GM12878 (cell line): ENCODE results near the gene MTRR. TPM values are rescaled to one million over a fixed set of nuclear protein-coding genes. Genes with fewer than 3 reads are reported as not detected.
A peak's percentile ranks its signal among the peaks of the same experiment; 100 is the strongest.

ENCODE experiments used
- CHD2 ChIP-seq: IDR thresholded peaks from 2 replicates; pipeline ENCODE4 v1.6.1; 2011; ENCODE audit warnings: low read depth, low read length, improper control_type of control experiment, borderline replicate concordance
- EP300 ChIP-seq, 2 experiments: fragments of 150-350 bp in 1 of 2; IDR thresholded peaks; 2 replicates each; pipeline ENCODE4 v1.6.1; 2011 to 2012; ENCODE audit warnings: low read depth in 2 of 2, low read length in 2 of 2, borderline replicate concordance in 1 of 2, improper control_type of control experiment in 1 of 2, inconsistent platforms in 1 of 2; ENCODE audit not compliant: control insufficient read depth in 1 of 2
- FOXK2 ChIP-seq: fragments of 450-650 bp; IDR thresholded peaks from 2 replicates; pipeline ENCODE4 v1.6.1; 2017; ENCODE audit warnings: mild to moderate bottlenecking, moderate library complexity
- HDAC2 ChIP-seq: fragments of 200-600 bp; sonication (generic); IDR thresholded peaks from 2 replicates; pipeline ENCODE4 v1.6.1; 2017
- IKZF2 ChIP-seq, 2 experiments: fragments of 450-650 bp; IDR thresholded peaks; 2 replicates each; pipeline ENCODE4 v1.6.1; 2017; ENCODE audit warnings: mild to moderate bottlenecking in 2 of 2, moderate library complexity in 2 of 2
- KDM1A ChIP-seq: fragments of 200-600 bp; sonication (generic); IDR thresholded peaks from 2 replicates; pipeline ENCODE4 v1.6.1; 2016; ENCODE audit warnings: borderline replicate concordance
- LARP7 ChIP-seq: fragments of 450-650 bp; IDR thresholded peaks from 2 replicates; pipeline ENCODE4 v1.6.1; 2017; ENCODE audit warnings: mild to moderate bottlenecking
- MYB ChIP-seq: fragments of 150-350 bp; IDR thresholded peaks from 2 replicates; pipeline ENCODE4 v1.6.1; 2014; ENCODE audit warnings: mild to moderate bottlenecking, low read depth, low read length, borderline replicate concordance
- NFYA ChIP-seq: IDR thresholded peaks from 2 replicates; pipeline ENCODE4 v1.6.1; 2011; ENCODE audit warnings: low read depth, mild to moderate bottlenecking, low read length, improper control_type of control experiment, borderline replicate concordance
- NR2F1 ChIP-seq: fragments of 450-650 bp; conservative IDR thresholded peaks from 2 replicates; pipeline ENCODE4 v1.6.1; 2017; ENCODE audit warnings: mild to moderate bottlenecking
- SMAD5 ChIP-seq: IDR thresholded peaks from 2 replicates; pipeline ENCODE4 v1.6.1; 2016; ENCODE audit warnings: antibody characterized with exemption, low read depth
- TCF12 ChIP-seq: IDR thresholded peaks from 2 replicates; pipeline ENCODE4 v1.6.1; 2011; ENCODE audit warnings: low read depth, mild to moderate bottlenecking, low read length
- polyA plus RNA-seq, 11 experiments: library from polyadenylated mRNA; depleted of rRNA in 4 of 11; unstranded in 6 of 11; stranded (reverse) in 5 of 11; fragments of >200 nt; fragmentation: Nextera tagmentation in 4 of 11; fragmentation: Illumina TruSeq in 1 of 11; extraction: Ambion mirVana in 4 of 11; extraction: Trizol in 1 of 11; gene quantifications; 1 replicate in 1 of 11; 2 replicates in 10 of 11; pipeline versions ENCODE4 v1.2.1 to v1.2.3, GENCODE V29; 2011 to 2016; ENCODE audit warnings: inconsistent platforms in 2 of 11, missing spikeins in 2 of 11, low read depth in 1 of 11
- total RNA-seq, 4 experiments: library from RNA; depleted of rRNA in 3 of 4; stranded (reverse); fragments of >200 nt in 3 of 4; fragmentation: Illumina TruSeq in 1 of 4; extraction: Trizol in 1 of 4; gene quantifications; 2 replicates each; pipeline versions ENCODE4 v1.2.1 to v1.2.3, GENCODE V29; 2013 to 2021
- TF ChIP-seq, protein P1 (sequence below): fragments of 450-650 bp; formaldehyde crosslinking; IDR thresholded peaks from 2 replicates; pipeline ENCODE4 v1.4.0; 2020; ENCODE audit warnings: mild to moderate bottlenecking, moderate library complexity
- TF ChIP-seq, protein P2 (sequence below): fragments of 450-650 bp; IDR thresholded peaks from 2 replicates; pipeline ENCODE4 v1.6.1; 2017; ENCODE audit warnings: mild to moderate bottlenecking, low read depth, inconsistent platforms; ENCODE audit not compliant: poor library complexity, severe bottlenecking
- TF ChIP-seq, protein P3 (sequence below): IDR thresholded peaks from 2 replicates; pipeline ENCODE4 v1.6.1; 2011; ENCODE audit warnings: low read depth, mild to moderate bottlenecking, low read length, moderate library complexity, borderline replicate concordance; ENCODE audit errors: extremely low read depth
- TF ChIP-seq, protein P4 (sequence below): fragments of 450-650 bp; IDR thresholded peaks from 2 replicates; pipeline ENCODE4 v1.6.1; 2017; ENCODE audit warnings: low read depth, mild to moderate bottlenecking, moderate library complexity
- TF ChIP-seq, protein P5 (sequence below): IDR thresholded peaks from 2 replicates; pipeline ENCODE4 v1.6.1; 2012; ENCODE audit warnings: mild to moderate bottlenecking, low read depth, low read length

MTRR gene
- total and polyA plus RNA-seq, 10 of the 15 experiments (the other 5 are each of a cell fraction or from before 2014, with no cell fraction given): 13.8 to 76.9 (median 38.0) TPM

DNA sequence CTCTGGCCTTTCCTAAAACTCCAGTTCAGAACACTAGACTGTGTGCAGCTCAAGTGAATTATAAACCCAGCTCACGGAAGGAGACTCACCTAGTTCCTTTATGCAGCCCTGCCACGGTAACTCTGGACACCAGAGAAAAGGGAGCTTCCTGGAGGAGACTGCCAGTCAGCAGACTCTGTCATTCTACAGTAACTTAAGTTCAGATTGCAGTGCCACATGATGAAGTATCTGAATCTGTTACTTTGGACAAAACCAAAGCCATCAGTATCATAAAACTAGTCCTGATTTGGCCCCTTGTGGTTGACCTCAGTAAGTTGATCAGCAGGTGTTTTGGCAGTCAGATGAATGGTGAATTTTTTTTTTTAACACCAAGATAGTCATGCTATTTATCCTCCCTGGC is 2.7 kb downstream of the MTRR start (continued):
- TF ChIP-seq EP300 (IDR thresholded peaks at IDR 0.05; ENCODE audit: borderline replicate concordance in 1 of 2, control insufficient read depth in 1 of 2, low read depth in 2 of 2, low read length in 2 of 2) (no peak), NR2F1 (peak; percentile 69), SMAD5 (no peak), CHD2 (no peak), TCF12 (0 out of 2 replicates have a peak, but pooled peaks have one; percentile 48), MYB (no peak), FOXK2 (no peak), KDM1A (no peak), LARP7 (no peak), HDAC2 (no peak), IKZF2 (IDR thresholded peaks at IDR 0.05) (no peak), NFYA (no peak)
- TF ChIP-seq, protein P1, sequence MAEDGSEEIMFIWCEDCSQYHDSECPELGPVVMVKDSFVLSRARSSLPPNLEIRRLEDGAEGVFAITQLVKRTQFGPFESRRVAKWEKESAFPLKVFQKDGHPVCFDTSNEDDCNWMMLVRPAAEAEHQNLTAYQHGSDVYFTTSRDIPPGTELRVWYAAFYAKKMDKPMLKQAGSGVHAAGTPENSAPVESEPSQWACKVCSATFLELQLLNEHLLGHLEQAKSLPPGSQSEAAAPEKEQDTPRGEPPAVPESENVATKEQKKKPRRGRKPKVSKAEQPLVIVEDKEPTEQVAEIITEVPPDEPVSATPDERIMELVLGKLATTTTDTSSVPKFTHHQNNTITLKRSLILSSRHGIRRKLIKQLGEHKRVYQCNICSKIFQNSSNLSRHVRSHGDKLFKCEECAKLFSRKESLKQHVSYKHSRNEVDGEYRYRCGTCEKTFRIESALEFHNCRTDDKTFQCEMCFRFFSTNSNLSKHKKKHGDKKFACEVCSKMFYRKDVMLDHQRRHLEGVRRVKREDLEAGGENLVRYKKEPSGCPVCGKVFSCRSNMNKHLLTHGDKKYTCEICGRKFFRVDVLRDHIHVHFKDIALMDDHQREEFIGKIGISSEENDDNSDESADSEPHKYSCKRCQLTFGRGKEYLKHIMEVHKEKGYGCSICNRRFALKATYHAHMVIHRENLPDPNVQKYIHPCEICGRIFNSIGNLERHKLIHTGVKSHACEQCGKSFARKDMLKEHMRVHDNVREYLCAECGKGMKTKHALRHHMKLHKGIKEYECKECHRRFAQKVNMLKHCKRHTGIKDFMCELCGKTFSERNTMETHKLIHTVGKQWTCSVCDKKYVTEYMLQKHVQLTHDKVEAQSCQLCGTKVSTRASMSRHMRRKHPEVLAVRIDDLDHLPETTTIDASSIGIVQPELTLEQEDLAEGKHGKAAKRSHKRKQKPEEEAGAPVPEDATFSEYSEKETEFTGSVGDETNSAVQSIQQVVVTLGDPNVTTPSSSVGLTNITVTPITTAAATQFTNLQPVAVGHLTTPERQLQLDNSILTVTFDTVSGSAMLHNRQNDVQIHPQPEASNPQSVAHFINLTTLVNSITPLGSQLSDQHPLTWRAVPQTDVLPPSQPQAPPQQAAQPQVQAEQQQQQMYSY (CRISPR knock-in tag): no peak
- TF ChIP-seq, protein P2, sequence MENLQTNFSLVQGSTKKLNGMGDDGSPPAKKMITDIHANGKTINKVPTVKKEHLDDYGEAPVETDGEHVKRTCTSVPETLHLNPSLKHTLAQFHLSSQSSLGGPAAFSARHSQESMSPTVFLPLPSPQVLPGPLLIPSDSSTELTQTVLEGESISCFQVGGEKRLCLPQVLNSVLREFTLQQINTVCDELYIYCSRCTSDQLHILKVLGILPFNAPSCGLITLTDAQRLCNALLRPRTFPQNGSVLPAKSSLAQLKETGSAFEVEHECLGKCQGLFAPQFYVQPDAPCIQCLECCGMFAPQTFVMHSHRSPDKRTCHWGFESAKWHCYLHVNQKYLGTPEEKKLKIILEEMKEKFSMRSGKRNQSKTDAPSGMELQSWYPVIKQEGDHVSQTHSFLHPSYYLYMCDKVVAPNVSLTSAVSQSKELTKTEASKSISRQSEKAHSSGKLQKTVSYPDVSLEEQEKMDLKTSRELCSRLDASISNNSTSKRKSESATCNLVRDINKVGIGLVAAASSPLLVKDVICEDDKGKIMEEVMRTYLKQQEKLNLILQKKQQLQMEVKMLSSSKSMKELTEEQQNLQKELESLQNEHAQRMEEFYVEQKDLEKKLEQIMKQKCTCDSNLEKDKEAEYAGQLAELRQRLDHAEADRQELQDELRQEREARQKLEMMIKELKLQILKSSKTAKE: no peak
- TF ChIP-seq, protein P3, sequence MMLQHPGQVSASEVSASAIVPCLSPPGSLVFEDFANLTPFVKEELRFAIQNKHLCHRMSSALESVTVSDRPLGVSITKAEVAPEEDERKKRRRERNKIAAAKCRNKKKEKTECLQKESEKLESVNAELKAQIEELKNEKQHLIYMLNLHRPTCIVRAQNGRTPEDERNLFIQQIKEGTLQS: no peak
- TF ChIP-seq, protein P4, sequence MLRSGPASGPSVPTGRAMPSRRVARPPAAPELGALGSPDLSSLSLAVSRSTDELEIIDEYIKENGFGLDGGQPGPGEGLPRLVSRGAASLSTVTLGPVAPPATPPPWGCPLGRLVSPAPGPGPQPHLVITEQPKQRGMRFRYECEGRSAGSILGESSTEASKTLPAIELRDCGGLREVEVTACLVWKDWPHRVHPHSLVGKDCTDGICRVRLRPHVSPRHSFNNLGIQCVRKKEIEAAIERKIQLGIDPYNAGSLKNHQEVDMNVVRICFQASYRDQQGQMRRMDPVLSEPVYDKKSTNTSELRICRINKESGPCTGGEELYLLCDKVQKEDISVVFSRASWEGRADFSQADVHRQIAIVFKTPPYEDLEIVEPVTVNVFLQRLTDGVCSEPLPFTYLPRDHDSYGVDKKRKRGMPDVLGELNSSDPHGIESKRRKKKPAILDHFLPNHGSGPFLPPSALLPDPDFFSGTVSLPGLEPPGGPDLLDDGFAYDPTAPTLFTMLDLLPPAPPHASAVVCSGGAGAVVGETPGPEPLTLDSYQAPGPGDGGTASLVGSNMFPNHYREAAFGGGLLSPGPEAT: no peak
- TF ChIP-seq, protein P5, sequence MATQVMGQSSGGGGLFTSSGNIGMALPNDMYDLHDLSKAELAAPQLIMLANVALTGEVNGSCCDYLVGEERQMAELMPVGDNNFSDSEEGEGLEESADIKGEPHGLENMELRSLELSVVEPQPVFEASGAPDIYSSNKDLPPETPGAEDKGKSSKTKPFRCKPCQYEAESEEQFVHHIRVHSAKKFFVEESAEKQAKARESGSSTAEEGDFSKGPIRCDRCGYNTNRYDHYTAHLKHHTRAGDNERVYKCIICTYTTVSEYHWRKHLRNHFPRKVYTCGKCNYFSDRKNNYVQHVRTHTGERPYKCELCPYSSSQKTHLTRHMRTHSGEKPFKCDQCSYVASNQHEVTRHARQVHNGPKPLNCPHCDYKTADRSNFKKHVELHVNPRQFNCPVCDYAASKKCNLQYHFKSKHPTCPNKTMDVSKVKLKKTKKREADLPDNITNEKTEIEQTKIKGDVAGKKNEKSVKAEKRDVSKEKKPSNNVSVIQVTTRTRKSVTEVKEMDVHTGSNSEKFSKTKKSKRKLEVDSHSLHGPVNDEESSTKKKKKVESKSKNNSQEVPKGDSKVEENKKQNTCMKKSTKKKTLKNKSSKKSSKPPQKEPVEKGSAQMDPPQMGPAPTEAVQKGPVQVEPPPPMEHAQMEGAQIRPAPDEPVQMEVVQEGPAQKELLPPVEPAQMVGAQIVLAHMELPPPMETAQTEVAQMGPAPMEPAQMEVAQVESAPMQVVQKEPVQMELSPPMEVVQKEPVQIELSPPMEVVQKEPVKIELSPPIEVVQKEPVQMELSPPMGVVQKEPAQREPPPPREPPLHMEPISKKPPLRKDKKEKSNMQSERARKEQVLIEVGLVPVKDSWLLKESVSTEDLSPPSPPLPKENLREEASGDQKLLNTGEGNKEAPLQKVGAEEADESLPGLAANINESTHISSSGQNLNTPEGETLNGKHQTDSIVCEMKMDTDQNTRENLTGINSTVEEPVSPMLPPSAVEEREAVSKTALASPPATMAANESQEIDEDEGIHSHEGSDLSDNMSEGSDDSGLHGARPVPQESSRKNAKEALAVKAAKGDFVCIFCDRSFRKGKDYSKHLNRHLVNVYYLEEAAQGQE: no peak
